Hepatocyte (in vitro differentiated cells): Measurements from ENCODE around the gene PTPN18. TPM values are rescaled to one million over a fixed set of nuclear protein-coding genes. Genes with fewer than 3 reads are reported as not detected.

Experiments used
- DNase-seq: peaks from one replicate; pipeline ENCODE4 v3.0.0-alpha.2; 2016; ENCODE audit warnings: low spot score
- H2AFZ ChIP-seq: fragments of 200-600 bp; sonication (generic); 2 replicates; pipeline ENCODE4 v1.6.0; 2016; ENCODE audit warnings: antibody characterized with exemption, mild to moderate bottlenecking
- H3K27ac ChIP-seq: fragments of 200-600 bp; sonication (generic); 2 replicates; pipeline ENCODE4 v1.5.1; 2016; ENCODE audit warnings: mild to moderate bottlenecking
- H3K27me3 ChIP-seq: fragments of 200-600 bp; sonication (generic); 2 replicates; pipeline ENCODE4 v1.6.1; 2016
- H3K36me3 ChIP-seq: fragments of 200-600 bp; sonication (generic); replicated peaks from 2 replicates; pipeline ENCODE4 v1.5.1; 2016; ENCODE audit warnings: low read depth; ENCODE audit not compliant: insufficient read depth
- H3K4me1 ChIP-seq: fragments of 200-600 bp; sonication (generic); 2 replicates; pipeline ENCODE4 v1.5.1; 2016; ENCODE audit warnings: mild to moderate bottlenecking, moderate library complexity; ENCODE audit not compliant: insufficient read depth
- H3K4me2 ChIP-seq: fragments of 200-600 bp; sonication (generic); 2 replicates; pipeline ENCODE4 v1.6.0; 2016
- H3K4me3 ChIP-seq: fragments of 200-600 bp; sonication (generic); 2 replicates; pipeline ENCODE4 v1.5.1; 2016; ENCODE audit warnings: mild to moderate bottlenecking
- H3K79me2 ChIP-seq: fragments of 200-600 bp; sonication (generic); 2 replicates; pipeline ENCODE4 v1.6.0; 2017; ENCODE audit warnings: mild to moderate bottlenecking
- H3K9me2 ChIP-seq: fragments of 200-600 bp; sonication (generic); replicated peaks from 2 replicates; pipeline ENCODE4 v1.6.0; 2017; ENCODE audit warnings: mild to moderate bottlenecking; ENCODE audit not compliant: insufficient read depth
- H3K9me3 ChIP-seq: fragments of 200-600 bp; sonication (generic); 2 replicates; pipeline ENCODE4 v1.5.1; 2016; ENCODE audit warnings: low read depth, mild to moderate bottlenecking
- H4K20me1 ChIP-seq: fragments of 200-600 bp; sonication (generic); 2 replicates; pipeline ENCODE4 v1.6.0; 2016; ENCODE audit warnings: mild to moderate bottlenecking; ENCODE audit not compliant: insufficient read depth, poor library complexity, severe bottlenecking
- EZH2 ChIP-seq: fragments of 200-600 bp; sonication (generic); IDR thresholded peaks from 2 replicates; pipeline ENCODE4 v1.6.1; 2016; ENCODE audit warnings: antibody characterized with exemption, mild to moderate bottlenecking, borderline replicate concordance
- EZH2phosphoT487 ChIP-seq: fragments of 200-600 bp; sonication (generic); IDR thresholded peaks from one replicate; pipeline ENCODE4 v1.6.1; 2018; ENCODE audit warnings: antibody characterized with exemption, mild to moderate bottlenecking, low read depth, moderate library complexity; ENCODE audit not compliant: unreplicated experiment, severe bottlenecking
- WGBS: methylation state at CpG from one replicate; pipeline ENCODE4 v1.1.6; 2016; ENCODE audit warnings: low lambda C conversion rate; ENCODE audit errors: missing lambda C conversion rate; 5-methylcytosine and 5-hydroxymethylcytosine counted together
- polyA plus RNA-seq: library from polyadenylated mRNA; unstranded; fragments of >200 nt; fragmentation: Nextera tagmentation; extraction: Ambion mirVana; gene quantifications from 2 replicates; pipeline ENCODE4 v1.2.1, GENCODE V29; 2016
- total RNA-seq: library from RNA; depleted of rRNA; stranded (reverse); fragments of >200 nt; gene quantifications from 2 replicates; pipeline ENCODE4 v1.2.3, GENCODE V29; 2014
- TF ChIP-seq, protein P1 (sequence below): fragments of 200-600 bp; sonication (generic); IDR thresholded peaks from 2 replicates; pipeline ENCODE4 v1.5.1; 2016; ENCODE audit warnings: antibody characterized with exemption, mild to moderate bottlenecking; ENCODE audit not compliant: poor library complexity

Gene PTPN18
- total and polyA plus RNA-seq, 2 experiments from 2014 or later = 34.7 to 34.8 TPM

DNA sequence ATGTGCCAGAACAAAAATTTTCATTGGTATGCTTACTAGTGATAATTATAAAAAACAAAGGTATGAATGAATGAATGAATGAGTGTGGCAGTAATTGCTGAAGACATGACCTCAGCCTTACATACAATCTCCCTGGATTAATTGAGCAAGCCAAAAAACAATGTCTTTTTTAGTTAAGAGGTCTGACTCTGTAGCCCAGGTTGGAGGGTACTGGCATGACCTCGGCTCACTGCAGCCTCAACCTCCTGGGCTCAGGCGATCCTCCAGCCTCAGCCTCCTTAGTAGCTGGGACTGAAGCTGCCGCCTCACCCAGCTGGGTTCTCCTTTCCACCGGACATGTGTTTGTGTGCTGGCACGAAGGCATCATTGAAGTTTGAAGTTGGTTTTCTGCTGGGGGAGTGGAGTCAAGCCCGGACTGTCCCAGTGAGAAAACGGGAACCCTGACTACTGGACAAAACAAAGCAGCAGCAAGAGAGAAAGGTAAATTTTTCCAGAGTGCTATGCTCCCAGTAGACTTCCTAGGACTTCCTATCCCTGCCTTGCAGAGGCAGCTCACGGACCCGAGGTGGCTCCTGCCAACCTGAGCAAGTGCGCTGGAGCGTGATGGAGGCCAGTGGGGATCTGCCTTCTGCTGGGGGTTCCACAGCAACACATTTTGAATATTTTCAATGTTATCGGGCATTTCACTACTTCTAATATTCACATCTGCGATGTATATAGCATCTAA is 19.5 kb upstream of the PTPN18 start:
- H3K4me2 ChIP-seq = peak overlapping the region; percentile 76

DNA sequence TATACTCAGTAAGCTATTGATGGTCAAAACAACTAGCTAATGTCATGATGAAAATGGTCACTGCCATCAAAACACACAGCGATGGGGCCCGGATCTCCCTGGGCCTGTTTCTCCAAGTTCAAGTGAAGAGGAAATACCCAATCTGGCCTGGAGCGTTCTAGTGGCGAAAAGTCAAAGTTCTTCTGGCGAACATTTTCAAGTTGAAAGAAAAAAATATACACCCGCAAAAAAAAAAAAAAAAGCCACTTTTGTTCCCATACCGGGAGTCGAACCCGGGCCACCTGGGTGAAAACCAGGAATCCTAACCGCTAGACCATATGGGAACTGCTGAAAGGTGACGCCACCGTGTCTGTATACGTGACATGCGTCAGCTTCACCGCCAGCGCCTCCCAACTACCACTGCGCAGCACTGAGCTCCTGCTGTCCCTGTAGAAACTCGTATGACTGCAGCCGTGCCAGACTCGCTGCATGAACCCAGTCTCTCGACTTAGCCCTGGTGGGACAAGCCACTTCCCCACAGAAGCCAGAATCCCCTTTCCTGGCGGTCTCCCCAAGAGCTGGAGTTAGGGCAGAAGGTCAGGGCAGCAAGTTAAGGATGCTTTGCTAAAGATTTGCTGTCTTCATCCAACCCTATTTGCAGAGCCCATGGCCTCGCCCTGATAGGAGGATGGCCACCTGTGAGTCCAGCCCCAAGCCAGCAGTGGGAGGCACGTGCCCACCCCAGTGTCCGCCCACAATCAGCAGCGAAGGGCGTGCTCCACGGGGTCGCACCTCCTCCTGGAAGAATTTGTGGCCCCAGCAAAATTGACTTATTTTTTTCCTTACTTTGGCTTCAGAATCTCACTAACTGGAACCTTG is 18.8 kb upstream of the PTPN18 start:
- peak overlapping the region; percentile 2 for H3K4me3 ChIP-seq
- no peaks in the 10 kb centered on the region for H4K20me1 ChIP-seq
- peaks cover 5% of the 10 kb centered on the region for H3K79me2 ChIP-seq
- peak; percentile 93 for DNase-seq
- peaks cover 7% of the 10 kb centered on the region for H3K4me1 ChIP-seq
- peak overlapping the region; percentile 20 for H2AFZ ChIP-seq
- H3K36me3 ChIP-seq = no peaks in the 10 kb centered on the region
- no peak for TF ChIP-seq EZH2
- TF ChIP-seq EZH2phosphoT487 = no peak
- TF ChIP-seq, protein P1, sequence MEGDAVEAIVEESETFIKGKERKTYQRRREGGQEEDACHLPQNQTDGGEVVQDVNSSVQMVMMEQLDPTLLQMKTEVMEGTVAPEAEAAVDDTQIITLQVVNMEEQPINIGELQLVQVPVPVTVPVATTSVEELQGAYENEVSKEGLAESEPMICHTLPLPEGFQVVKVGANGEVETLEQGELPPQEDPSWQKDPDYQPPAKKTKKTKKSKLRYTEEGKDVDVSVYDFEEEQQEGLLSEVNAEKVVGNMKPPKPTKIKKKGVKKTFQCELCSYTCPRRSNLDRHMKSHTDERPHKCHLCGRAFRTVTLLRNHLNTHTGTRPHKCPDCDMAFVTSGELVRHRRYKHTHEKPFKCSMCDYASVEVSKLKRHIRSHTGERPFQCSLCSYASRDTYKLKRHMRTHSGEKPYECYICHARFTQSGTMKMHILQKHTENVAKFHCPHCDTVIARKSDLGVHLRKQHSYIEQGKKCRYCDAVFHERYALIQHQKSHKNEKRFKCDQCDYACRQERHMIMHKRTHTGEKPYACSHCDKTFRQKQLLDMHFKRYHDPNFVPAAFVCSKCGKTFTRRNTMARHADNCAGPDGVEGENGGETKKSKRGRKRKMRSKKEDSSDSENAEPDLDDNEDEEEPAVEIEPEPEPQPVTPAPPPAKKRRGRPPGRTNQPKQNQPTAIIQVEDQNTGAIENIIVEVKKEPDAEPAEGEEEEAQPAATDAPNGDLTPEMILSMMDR = no peak
- H3K4me2 ChIP-seq = peak overlapping the region; percentile 76
- H3K27me3 ChIP-seq = no peaks in the 10 kb centered on the region
- H3K27ac ChIP-seq = peak overlapping the region; percentile 61
- no peaks in the 10 kb centered on the region for H3K9me2 ChIP-seq
- WGBS = 7% methylated on average over 29 of the region's 29 CpGs
- H3K9me3 ChIP-seq = no peaks in the 10 kb centered on the region

More for the DNA sequence above, 19.5 kb upstream of the PTPN18 start:
- H3K27ac ChIP-seq = peak overlapping the region; percentile 61
- TF ChIP-seq EZH2 (no peak), EZH2phosphoT487 (no peak)
- TF ChIP-seq, protein P1 = no peak
- no peak overlapping the region for H2AFZ ChIP-seq
- H4K20me1 ChIP-seq = no peaks in the 10 kb centered on the region
- peaks cover 7% of the 10 kb centered on the region for H3K4me1 ChIP-seq
- no peak overlapping the region for H3K4me3 ChIP-seq
- DNase-seq = peak; percentile 3
- WGBS = 79% methylated on average over 13 of the region's 13 CpGs
- peaks cover 1% of the 10 kb centered on the region for H3K27me3 ChIP-seq
- H3K9me3 ChIP-seq = no peaks in the 10 kb centered on the region
- no peaks in the 10 kb centered on the region for H3K36me3 ChIP-seq
- no peaks in the 10 kb centered on the region for H3K9me2 ChIP-seq
- H3K79me2 ChIP-seq = peaks cover 5% of the 10 kb centered on the region

DNA sequence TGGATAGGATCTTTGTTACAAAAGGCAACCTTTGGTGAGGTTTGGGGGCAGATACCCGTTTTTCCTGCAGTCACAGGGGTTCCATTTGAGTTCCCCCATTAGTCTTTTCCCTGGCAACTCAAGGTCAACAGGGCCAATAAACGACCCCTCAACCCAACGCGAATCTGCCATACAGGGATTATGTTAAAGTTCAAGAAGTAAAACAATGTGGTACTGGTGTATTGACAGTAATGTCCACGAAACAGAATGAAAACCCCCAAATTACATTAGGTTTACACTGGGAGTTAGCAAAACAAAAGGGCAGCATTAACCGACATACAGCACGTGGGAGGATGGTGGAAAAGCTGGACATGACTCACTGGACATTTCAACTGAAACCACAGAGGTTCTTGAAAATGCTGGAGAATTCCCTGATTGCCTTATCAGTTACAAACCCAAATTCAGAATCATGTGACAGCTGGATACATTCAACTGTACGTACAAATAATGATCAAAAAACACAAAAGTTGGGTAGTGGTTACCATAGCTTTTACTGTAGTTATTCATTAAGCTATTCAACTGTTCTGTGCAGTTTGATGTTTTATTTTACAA is 18.0 kb upstream of the PTPN18 start:
- no peaks in the 10 kb centered on the region for H3K9me2 ChIP-seq
- peaks cover 5% of the 10 kb centered on the region for H3K79me2 ChIP-seq
- no peaks in the 10 kb centered on the region for H4K20me1 ChIP-seq
- TF ChIP-seq, protein P1 = no peak
- TF ChIP-seq EZH2 (no peak), EZH2phosphoT487 (no peak)
- H2AFZ ChIP-seq = peak overlapping the region; percentile 20
- 44% methylated on average over 8 of the region's 8 CpGs for WGBS
- H3K27ac ChIP-seq = peak overlapping the region; percentile 61
- peak overlapping the region; percentile 2 for H3K4me3 ChIP-seq
- peak; percentile 13 for DNase-seq
- peaks cover 7% of the 10 kb centered on the region for H3K4me1 ChIP-seq
- H3K9me3 ChIP-seq = no peaks in the 10 kb centered on the region
- H3K36me3 ChIP-seq = no peaks in the 10 kb centered on the region
- H3K4me2 ChIP-seq = peak overlapping the region; percentile 76
- no peaks in the 10 kb centered on the region for H3K27me3 ChIP-seq
